HT-29 (cell line): Measurements from ENCODE around the gene FBXW5. TPM values are rescaled to one million over a fixed set of nuclear protein-coding genes. Genes with fewer than 3 reads are reported as not detected.

Source experiments
- DNase-seq: peaks from one replicate; pipeline ENCODE4 v3.0.0-alpha.2; 2015; ENCODE audit warnings: low spot score
- total RNA-seq: library from RNA; depleted of rRNA; stranded (reverse); fragments of >200 nt; shearing (Covaris generic); gene quantifications from 2 replicates; pipeline ENCODE4 v1.2.3, GENCODE V29; 2014

FBXW5 gene
- total RNA-seq, 1 experiment from 2014 or later, result 379 TPM

DNA sequence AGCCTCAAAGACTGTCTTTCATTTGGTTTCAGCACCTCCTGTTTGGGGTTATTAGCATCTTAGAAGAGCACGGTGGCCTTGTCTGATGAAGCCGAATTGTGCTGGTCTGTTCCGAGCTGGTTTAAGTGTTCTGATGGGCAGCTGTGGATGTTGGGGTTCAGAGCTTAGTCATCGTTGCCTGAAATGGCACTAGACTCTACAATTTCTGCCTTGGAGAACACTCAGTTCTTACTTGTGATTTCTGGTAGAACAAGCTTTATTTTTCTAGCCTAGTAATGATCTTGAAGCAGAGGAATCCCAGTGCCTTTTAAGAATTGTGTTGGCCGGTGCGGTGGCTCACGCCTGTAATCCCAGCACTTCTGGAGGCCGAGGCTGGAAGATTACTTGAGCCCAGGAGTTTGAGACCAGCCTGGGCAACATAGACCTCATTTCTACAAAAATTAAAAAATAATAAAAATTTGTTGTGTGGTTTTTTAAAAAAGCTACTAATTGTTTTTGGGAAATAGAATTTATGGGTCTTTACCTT, 7.8 kb downstream of the FBXW5 start:
- DNase-seq, result no peak

DNA sequence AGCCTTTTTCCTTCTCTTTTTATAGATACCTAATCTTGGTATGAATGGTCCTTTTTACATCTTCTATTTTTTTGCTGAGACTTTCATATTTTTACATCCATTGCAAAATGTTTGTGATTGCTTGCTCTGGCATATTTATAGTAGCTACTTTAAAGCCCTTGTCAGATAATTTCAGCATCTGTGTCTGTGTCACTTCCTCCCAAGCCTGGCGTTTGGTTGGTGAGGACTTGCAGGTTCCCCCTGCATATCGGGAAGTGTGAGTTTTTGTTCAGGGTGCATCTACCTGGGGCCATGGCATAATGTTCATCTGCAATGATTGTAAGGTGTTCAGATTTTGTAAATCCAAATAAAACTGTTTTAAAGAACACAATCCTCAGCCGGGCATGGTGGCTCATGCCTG, 8.9 kb downstream of the FBXW5 start:
- DNase-seq, result no peak

GRCh38 chr9:136934277-136934676, 10.3 kb downstream of the FBXW5 start:
- DNase-seq, result no peak

DNA sequence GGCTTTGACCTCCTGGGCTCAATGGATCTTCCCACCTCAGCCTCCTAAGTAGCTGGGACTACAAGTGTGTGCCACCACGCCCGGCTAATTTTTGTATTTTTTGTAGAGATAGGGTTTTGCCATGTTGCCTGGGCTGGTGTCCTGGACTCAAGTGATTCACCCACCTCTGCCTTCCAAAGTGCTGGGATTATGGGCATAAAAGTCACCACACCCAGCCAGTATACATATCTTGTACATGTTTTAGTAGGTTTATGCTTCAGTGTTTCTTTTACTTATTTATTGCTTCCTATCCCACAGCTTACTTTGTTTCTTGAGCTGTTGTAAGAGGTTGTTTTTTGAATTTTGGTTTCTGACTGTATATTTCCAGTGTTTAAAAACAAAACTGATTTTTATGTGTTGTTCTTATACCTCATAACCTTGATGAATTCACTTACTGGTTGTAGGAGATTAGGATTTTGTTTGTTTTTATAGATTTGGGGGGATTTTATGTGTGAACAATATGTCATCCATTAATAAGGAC, 12.9 kb downstream of the FBXW5 start:
- no peak for DNase-seq

- DNase-seq, result no peak
Measured at GRCh38 chr9:136930014-136930413, 14.5 kb downstream of the FBXW5 start.

- no peak for DNase-seq
Measured at GRCh38 chr9:136928591-136928990, 15.9 kb downstream of the FBXW5 start.

- DNase-seq, result no peak
Measured at GRCh38 chr9:136927343-136928271, 16.9 kb downstream of the FBXW5 start.

GRCh38 chr9:136926749-136927148, 17.8 kb downstream of the FBXW5 start:
- no peak for DNase-seq

GRCh38 chr9:136926154-136926704, 18.3 kb downstream of the FBXW5 start:
- no peak for DNase-seq

- no peak for DNase-seq
Measured at GRCh38 chr9:136925414-136926153, 19.0 kb downstream of the FBXW5 start.

GRCh38 chr9:136923881-136924280, 20.7 kb downstream of the FBXW5 start:
- DNase-seq, result no peak

- no peak for DNase-seq
Measured at GRCh38 chr9:136922540-136922939, 22.0 kb downstream of the FBXW5 start.

DNA sequence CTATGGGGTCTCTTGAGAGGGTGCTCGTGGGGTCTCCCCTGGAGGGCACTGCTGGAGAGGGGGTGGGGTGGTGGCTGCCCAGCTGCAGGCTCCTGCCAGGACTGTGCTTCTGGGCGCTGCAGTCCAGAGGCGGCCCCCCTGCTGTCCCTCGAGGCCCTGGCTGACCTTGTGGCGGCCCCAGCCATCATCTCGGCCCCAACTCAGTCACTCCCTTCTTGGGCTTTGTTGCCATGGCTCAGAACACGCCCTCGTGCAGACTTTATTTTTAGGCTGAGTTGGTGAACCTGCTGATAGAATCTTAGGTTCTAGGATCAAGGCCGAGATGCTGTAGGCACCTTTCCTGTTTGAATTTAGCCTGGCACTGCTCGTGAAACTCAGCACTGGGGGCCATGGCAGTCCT, 22.8 kb downstream of the FBXW5 start:
- DNase-seq, result no peak

DNA sequence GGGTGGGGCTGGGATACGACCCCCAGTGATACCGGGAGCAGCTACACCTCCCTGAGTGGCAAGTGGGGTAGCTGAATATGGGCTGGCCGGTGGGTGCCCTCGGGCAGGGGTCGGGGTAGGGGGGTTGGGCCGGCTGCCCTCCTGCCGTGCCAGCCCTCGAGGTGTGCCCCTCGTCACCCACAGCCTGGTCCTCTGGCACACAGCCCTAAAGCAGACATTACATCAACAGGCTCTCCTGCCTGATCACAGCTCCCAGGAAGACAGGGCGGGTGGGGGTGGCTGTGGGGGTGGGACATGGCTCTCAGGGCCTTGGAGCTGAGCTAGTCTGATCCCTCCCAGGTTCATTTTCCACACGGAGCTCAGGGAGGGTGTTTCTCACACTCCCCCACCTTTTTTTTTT, 23.2 kb downstream of the FBXW5 start:
- no peak for DNase-seq

- DNase-seq, result no peak
Measured at GRCh38 chr9:136920734-136921231, 23.8 kb downstream of the FBXW5 start.

DNA sequence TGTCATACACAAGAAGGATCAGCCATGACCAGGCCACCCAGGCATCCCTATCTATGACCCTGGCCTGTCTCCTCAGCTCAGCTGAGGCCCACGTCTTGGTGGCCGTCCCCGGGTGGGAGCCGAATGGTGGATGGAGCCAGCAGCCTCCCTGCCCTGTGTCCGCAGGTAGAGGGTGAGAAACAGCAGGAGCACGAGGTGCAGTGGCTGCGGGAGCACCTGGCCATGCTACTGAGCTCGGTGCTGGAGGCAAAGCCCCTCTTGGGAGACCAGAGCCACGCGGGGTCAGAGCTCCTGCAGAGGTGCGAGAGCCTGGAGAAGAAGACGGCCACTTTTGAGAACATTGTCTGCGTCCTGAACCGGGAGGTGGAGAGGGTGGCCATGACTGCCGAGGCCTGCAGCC, 24.5 kb downstream of the FBXW5 start:
- DNase-seq, result no peak

DNA sequence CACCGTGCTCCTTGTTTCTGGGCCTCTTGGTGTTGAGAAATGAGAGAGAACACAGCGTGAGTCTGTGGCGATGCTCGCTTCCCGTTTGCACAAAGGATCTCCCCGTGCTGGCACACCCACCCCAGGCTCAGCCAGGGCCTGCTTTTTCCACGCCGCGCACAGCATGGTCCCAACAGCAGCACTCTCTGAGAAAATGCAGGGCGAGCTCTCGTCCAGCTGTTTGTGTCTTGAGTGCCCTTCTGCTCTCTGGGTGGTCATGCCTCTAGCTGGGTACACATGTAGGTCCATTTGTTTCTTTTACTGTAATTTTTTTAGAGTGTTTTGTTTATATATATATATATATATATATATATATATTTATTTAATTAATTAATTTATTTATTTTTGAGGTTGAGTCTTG, 26.6 kb downstream of the FBXW5 start:
- DNase-seq, result no peak

DNA sequence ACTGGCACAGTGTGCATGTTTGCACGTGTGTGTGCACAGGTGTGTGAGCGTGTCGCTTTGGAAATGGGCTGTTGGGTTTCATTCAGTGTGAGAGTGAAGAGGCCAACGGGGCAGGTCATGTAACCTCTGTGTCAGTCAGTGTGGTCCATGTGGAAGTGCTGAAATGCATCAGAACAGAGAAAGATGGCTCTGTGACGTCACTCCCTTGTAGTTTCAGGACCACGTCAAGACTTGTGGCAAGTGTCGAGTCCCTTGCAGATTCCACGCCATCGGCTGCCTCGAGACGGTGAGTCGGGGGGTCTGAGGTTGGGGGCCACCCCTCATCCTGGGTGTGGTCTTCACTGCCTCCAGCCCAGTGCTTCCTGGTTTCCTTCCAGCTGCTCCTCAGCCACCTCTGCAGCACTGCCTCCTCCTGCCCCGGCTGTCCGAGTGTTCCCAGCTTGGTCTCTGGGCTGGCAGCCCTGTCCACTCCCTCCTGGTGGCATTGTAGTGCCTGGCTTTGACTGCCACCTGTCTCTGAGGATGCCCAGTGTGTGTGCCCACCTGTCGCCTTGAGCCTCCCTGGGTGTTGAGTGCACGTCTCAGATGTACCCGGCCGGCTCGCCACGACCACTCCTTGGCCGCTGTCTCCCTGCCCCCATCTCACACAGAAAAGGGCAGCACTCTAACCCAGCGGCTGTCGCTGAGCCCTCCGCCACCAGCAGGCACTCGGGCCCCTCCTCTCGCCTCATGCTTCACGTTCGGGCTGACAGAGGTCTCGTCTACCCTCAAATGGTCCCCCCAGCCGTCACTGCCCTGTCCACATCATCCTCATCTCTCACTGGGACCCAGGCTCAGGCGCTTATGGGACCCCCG, 28.0 kb downstream of the FBXW5 start:
- no peak for DNase-seq

DNA sequence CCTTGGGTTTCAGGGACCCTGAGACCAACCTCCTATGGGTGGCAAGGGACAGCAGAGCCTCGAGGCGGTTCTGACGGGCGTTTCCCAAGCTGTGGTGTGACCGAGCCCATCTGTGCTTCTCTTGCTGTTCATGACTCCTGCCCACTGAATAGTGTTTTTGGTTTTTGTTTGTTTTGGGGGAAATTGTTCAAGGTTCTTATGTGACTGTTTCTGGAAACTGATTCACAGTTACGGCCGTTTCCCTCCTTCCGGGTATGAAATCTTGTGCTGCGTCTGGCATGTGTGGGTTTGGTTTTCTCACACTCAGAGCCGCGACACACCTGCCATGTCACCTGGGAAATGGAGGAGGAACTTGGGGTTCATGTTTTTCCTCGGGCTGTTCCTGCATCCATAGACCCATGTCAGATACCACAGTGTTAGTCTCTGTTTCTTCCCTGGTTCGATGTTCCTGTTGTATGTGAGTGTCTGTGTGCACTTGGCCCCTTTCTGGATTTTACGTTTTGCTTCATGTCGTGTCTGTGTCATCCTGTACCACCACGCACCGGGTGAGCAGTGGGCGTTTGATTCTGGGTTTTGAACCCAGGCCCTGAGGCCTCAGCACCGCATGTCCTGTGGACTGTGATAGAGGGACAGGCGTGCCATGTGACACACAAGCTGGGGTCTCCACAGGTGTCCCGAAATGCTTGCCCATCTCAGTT, 28.8 kb downstream of the FBXW5 start:
- no peak for DNase-seq
